Breast epithelium (tissue), 4 donors: ENCODE results near the gene DOP1B. TPM values are rescaled to one million over a fixed set of nuclear protein-coding genes. Genes with fewer than 3 reads are reported as not detected.

Source experiments
- DNase-seq, 2 donors: peaks; one replicate each; pipeline ENCODE4 v3.0.0-alpha.2; 2019; ENCODE audit warnings: low spot score in 2 of 2
- H3K27ac ChIP-seq, 2 donors: fragments of 200-600 bp; sonication (generic) in 1 of 2; one replicate each; pipeline ENCODE4 v1.5.1; 2016 to 2019; ENCODE audit warnings: mild to moderate bottlenecking in 1 of 2
- H3K27me3 ChIP-seq, 2 donors: fragments of 200-600 bp; sonication (generic) in 1 of 2; one replicate each; pipeline versions ENCODE4 v1.5.1 to v1.6.0; 2017 to 2019; ENCODE audit warnings: control low read depth in 1 of 2, mild to moderate bottlenecking in 1 of 2
- H3K36me3 ChIP-seq: fragments of 200-600 bp; one replicate; pipeline ENCODE4 v1.5.1; 2019
- H3K4me1 ChIP-seq, 2 donors: fragments of 200-600 bp; sonication (generic); one replicate each; pipeline ENCODE4 v1.5.1; 2016 to 2019; ENCODE audit warnings: control low read depth in 1 of 2
- H3K4me3 ChIP-seq, 3 donors: fragments of 200-600 bp; sonication (generic); 1 replicate in 2 of 3; 2 replicates in 1 of 3; pipeline ENCODE4 v1.5.1; 2016 to 2019; ENCODE audit warnings: mild to moderate bottlenecking in 3 of 3, moderate library complexity in 2 of 3
- H3K9me3 ChIP-seq, 2 donors: fragments of 200-600 bp; sonication (generic) in 1 of 2; one replicate each; pipeline ENCODE4 v1.5.1; 2016 to 2019; ENCODE audit warnings: control low read depth in 1 of 2
- POLR2A ChIP-seq: fragments of 450-650 bp; IDR thresholded peaks from one replicate; pipeline ENCODE4 v1.6.1; 2016; ENCODE audit warnings: antibody characterized with exemption, mild to moderate bottlenecking, moderate library complexity
- POLR2AphosphoS5 ChIP-seq, 3 donors: sonication (generic); formaldehyde crosslinking; IDR thresholded peaks; one replicate each; pipeline ENCODE4 v1.6.1; 2017; ENCODE audit warnings: antibody characterized with exemption in 3 of 3
- intact Hi-C: fragments of 100-400 bp; cut with DNase I; formaldehyde crosslinking; loops from one replicate; pipeline ENCODE4 v1.15.1; 2023; ENCODE audit warnings: low total_unique reads
- total RNA-seq, 3 donors: library from RNA; depleted of rRNA; stranded (reverse); fragments of >200 nt; gene quantifications; one replicate each; pipeline ENCODE4 v1.1.0, GENCODE V29; 2016
- TF ChIP-seq, protein P1 (sequence below), 3 donors: fragments of 450-650 bp; IDR thresholded peaks; one replicate each; pipeline ENCODE4 v1.5.1; 2016 to 2017; ENCODE audit warnings: antibody characterized with exemption in 3 of 3, mild to moderate bottlenecking in 3 of 3, moderate library complexity in 3 of 3

DOP1B gene
- total RNA-seq, 3 donors from 2014 or later = 11.5 to 21.4 (median 19.7) TPM

DNA sequence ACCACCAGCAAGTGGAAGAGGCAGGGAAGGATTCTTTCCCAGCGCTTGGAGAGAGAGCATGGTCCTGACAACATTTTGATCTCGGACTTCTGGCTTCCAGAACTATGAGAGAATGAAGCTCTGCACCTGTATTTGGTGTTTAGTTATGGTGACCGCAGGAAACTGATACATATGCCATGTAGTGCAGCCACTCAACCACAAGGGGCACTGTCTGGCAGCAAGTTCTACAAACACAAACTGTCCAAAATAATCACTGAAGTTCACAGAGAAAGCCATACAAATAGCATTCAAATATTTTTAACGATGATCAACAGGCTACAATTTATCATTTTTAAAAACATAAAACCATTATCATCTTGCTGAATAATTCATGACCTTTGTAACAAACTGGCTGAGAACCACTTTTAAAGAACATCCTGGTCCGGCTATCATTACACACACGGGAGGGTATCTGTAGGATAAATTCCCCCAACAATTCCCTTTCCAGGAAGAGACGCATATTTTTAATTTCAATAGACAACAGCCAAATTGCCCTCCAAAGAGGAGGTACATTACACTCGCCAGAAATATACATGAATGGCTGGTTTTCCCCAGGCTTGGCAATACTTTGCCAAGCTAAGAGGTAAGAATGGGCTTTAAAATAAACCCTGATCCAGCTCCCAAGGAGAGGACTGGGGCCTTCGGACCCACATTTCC lies 31.0 kb upstream of the DOP1B start:
- intact Hi-C loops = no loop called here
- Histone ChIP-seq H3K36me3 (no peaks in the 10 kb centered on the region), H3K27me3 (no peaks in the 10 kb centered on the region), H3K4me3 (no peak overlapping the region), H3K9me3 (no peaks in the 10 kb centered on the region), H3K27ac (peak overlapping the region; percentile 86 to 88), H3K4me1 (no peaks in the 10 kb centered on the region)
- no peak for DNase-seq
- TF ChIP-seq, protein P1, sequence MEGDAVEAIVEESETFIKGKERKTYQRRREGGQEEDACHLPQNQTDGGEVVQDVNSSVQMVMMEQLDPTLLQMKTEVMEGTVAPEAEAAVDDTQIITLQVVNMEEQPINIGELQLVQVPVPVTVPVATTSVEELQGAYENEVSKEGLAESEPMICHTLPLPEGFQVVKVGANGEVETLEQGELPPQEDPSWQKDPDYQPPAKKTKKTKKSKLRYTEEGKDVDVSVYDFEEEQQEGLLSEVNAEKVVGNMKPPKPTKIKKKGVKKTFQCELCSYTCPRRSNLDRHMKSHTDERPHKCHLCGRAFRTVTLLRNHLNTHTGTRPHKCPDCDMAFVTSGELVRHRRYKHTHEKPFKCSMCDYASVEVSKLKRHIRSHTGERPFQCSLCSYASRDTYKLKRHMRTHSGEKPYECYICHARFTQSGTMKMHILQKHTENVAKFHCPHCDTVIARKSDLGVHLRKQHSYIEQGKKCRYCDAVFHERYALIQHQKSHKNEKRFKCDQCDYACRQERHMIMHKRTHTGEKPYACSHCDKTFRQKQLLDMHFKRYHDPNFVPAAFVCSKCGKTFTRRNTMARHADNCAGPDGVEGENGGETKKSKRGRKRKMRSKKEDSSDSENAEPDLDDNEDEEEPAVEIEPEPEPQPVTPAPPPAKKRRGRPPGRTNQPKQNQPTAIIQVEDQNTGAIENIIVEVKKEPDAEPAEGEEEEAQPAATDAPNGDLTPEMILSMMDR (IDR thresholded peaks at IDR 0.05) = peak; percentile 73 to 88 (median 83)
- TF ChIP-seq POLR2AphosphoS5 (IDR thresholded peaks at IDR 0.05) = no peak

DNA sequence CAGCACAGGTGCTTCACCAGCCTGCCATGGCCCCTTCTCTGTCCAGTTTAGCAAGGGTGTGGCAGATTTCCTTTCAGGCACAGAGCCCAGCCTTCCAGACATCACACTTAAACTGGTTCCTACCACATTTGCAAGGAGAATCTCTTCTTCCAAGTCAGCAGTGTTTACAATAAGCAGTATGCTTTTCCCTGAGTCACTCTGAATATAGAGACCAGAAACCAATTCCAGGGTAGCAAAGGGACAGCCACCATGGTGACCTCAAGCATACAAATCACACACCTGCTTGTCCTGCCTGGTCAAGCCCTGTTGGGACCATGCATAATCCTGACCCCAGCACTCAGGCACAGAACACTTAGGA lies 30.4 kb upstream of the DOP1B start:
- intact Hi-C loops = no loop called here
- Histone ChIP-seq H3K27ac (peak overlapping the region; percentile 86 to 88), H3K4me3 (no peak overlapping the region), H3K27me3 (no peaks in the 10 kb centered on the region), H3K4me1 (no peaks in the 10 kb centered on the region), H3K36me3 (no peaks in the 10 kb centered on the region), H3K9me3 (no peaks in the 10 kb centered on the region)
- TF ChIP-seq, protein P1 (IDR thresholded peaks at IDR 0.05) = no peak
- no peak for TF ChIP-seq POLR2AphosphoS5 (IDR thresholded peaks at IDR 0.05)
- TF ChIP-seq POLR2A = no peak
- DNase-seq = no peak

DNA sequence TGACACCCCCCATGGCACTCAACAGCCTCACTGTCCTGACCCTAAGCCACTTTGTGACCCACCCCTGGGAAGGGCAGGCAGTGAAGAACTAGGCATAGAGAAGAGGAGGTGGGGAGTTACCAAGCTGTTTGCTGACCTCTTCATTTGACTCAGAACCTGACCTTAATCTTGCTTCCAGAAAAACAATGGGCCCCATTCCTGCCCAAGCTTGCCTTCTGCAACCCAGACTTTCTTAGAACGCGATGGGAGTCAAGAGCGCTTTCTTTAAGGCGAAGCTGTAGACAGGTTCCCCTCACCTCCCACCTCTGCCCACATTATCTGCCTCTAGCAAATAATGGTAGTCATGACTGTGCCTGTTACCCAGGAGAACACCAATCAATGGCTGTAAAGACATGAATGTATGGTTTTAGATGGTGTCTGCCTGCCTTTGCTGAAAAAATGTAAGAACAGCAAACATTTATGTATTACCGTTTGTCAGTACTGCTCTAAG lies 30.0 kb upstream of the DOP1B start:
- no peaks in the 10 kb centered on the region for H3K4me1 ChIP-seq
- H3K9me3 ChIP-seq = no peaks in the 10 kb centered on the region
- no peak for DNase-seq
- H3K4me3 ChIP-seq = no peak overlapping the region
- intact Hi-C loops = no loop called here
- no peaks in the 10 kb centered on the region for H3K36me3 ChIP-seq
- H3K27me3 ChIP-seq = no peaks in the 10 kb centered on the region
- TF ChIP-seq POLR2A (no peak), POLR2AphosphoS5 (IDR thresholded peaks at IDR 0.05) (no peak)
- TF ChIP-seq, protein P1 (IDR thresholded peaks at IDR 0.05) = no peak
- peak overlapping the region; percentile 86 to 88 for H3K27ac ChIP-seq

DNA sequence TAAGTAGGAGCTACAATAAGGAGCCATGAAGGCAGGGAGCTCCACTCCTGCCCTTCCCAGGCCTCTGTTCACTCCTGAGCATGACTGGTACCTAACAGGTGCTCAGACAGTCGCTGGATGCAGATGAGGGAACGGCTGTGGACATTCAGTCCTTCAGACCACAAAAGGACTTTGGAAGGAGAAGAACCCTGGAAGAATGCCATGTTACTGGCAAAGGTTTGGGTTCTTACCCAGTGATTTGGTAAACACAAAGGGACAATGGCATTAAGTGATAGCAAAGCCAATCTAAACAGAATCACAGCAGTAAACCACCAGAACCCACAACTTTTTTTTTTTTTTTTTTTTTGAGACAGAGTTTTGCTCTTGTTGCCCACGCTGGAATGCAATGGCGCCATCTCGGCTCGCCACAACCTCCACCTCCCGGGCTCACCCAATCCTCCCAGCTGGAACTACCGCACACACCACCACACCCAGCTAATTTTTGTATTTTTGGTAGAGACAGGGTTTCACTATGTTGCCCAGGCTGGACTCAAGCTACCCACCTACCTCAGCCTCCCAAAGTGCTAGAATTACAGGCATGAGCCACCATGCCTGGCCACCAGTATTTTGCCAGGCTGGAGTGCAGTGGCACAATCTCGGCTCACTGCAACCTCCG lies 29.2 kb upstream of the DOP1B start:
- no peak for TF ChIP-seq POLR2A
- TF ChIP-seq, protein P1 (IDR thresholded peaks at IDR 0.05) = no peak
- no peak for TF ChIP-seq POLR2AphosphoS5 (IDR thresholded peaks at IDR 0.05)
- Histone ChIP-seq H3K9me3 (no peaks in the 10 kb centered on the region), H3K4me1 (no peaks in the 10 kb centered on the region), H3K4me3 (no peak overlapping the region), H3K36me3 (no peaks in the 10 kb centered on the region), H3K27me3 (no peaks in the 10 kb centered on the region), H3K27ac (peak overlapping the region; percentile 86 to 88)
- no peak for DNase-seq
- intact Hi-C loops = no loop called here

DNA sequence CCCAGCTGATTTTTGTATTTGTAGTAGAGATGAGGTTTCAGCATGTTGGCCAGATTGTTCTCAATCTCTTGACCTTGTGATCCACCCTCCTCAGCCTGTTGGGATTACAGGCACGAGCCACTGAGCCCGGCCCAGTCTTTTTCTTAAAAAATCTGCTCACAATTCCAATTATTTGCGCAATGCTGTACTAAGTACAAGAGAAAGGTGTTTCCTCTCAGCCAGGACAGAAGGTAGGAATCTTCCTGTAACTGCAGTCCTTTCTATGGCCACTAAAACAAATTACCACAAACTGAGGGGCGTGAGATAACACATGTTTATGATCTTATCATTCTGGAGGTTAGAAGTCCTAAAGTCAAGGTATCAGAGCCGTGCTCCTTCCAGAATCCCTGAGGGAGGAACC lies 28.6 kb upstream of the DOP1B start:
- Histone ChIP-seq H3K27ac (peak overlapping the region; percentile 66 to 81), H3K9me3 (no peaks in the 10 kb centered on the region), H3K4me1 (no peaks in the 10 kb centered on the region), H3K27me3 (no peaks in the 10 kb centered on the region), H3K36me3 (no peaks in the 10 kb centered on the region), H3K4me3 (no peak overlapping the region)
- no peak for DNase-seq
- intact Hi-C loops = no loop called here
- TF ChIP-seq POLR2AphosphoS5 (IDR thresholded peaks at IDR 0.05) (no peak), POLR2A (no peak)
- TF ChIP-seq, protein P1 (IDR thresholded peaks at IDR 0.05) = peak in 2 of 3 donors; percentile 9 to 15
